CD4-positive, alpha-beta T cell treated with Interleukin-4 for 1 hour (primary cell): Measurements from ENCODE around the gene MTERF2.

Source experiments
- DNase-seq, 2 donors: peaks; one replicate each; pipeline ENCODE4 v3.0.0-alpha.2; 2020 to 2022

MTERF2 gene

GRCh38 chr12:106953352-106954250, 33.3 kb downstream of the MTERF2 start:
- no peak for DNase-seq

GRCh38 chr12:106950591-106950990, 36.4 kb downstream of the MTERF2 start:
- DNase-seq: no peak

GRCh38 chr12:106947461-106947860, 39.5 kb downstream of the MTERF2 start:
- no peak for DNase-seq

GRCh38 chr12:106945261-106945851, 41.6 kb downstream of the MTERF2 start:
- DNase-seq: no peak

- DNase-seq: no peak
Measured at GRCh38 chr12:106942775-106943174, 44.2 kb downstream of the MTERF2 start.

GRCh38 chr12:106941481-106942156, 45.3 kb downstream of the MTERF2 start:
- DNase-seq: no peak

- DNase-seq: no peak
Measured at GRCh38 chr12:106934277-106934676, 52.7 kb downstream of the MTERF2 start.
